H1 (cell line): ENCODE results near the gene CETN2. TPM values are rescaled to one million over a fixed set of nuclear protein-coding genes. Genes with fewer than 3 reads are reported as not detected.

ENCODE experiments used
- polyA plus RNA-seq, 7 experiments: library from polyadenylated mRNA; depleted of rRNA in 3 of 7; stranded (reverse) in 5 of 7; unstranded in 2 of 7; fragments of >200 nt in 5 of 7; fragments of 200-250 nt in 2 of 7; gene quantifications; 1 replicate in 5 of 7; 2 replicates in 1 of 7; 4 replicates in 1 of 7; pipeline versions ENCODE4 v1.2.1 to v1.2.3, GENCODE V29; 2011 to 2013; ENCODE audit warnings: missing spikeins in 2 of 7, mixed read lengths in 2 of 7
- total RNA-seq: library from RNA; stranded (reverse); fragmentation: NEBNext Ultra II Directional; extraction: Animal tissue kit (Norgen Biotek cat#: 25700); gene quantifications from 2 replicates; pipeline ENCODE4 v1.2.1, GENCODE V29; 2021
- TF ChIP-seq, protein P1 (sequence below): fragments of 300-600 bp; sonication (generic); IDR thresholded peaks from 2 replicates; pipeline ENCODE4 v1.7.1; 2012; ENCODE audit warnings: low read length, moderate library complexity, mild to moderate bottlenecking, inconsistent platforms; ENCODE audit not compliant: insufficient replicate concordance

Gene CETN2
- total and polyA plus RNA-seq, 2 of the 8 experiments (the other 6 are each of a cell fraction or from before 2014, with no cell fraction given) = 13.1 to 24.3 TPM

DNA sequence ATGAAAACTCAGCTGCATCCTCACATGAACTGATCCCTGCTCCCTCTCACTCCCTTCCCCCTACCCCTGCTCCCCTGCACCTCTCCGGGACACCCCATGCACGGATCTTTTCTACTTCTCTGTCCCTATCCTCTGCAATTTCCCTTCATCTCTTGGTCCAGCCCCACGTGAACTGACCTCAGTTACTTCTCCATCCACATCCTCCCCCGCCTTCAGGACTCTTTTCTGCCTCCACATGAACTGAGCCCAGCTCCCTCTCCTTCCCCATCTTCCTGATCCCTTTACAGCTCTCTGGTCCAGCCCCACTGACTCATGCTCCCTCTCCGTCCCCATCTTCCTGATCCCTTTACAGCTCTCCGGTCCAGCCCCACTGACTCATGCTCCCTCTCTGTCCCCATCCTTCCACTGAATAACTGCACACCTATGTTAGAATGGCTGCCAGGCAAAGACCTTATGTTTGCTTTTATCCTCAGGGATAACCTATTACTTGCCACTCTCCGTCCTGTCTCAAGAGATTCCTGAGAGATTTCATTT is 5.6 kb downstream of the CETN2 start (continued):
- TF ChIP-seq, protein P1, sequence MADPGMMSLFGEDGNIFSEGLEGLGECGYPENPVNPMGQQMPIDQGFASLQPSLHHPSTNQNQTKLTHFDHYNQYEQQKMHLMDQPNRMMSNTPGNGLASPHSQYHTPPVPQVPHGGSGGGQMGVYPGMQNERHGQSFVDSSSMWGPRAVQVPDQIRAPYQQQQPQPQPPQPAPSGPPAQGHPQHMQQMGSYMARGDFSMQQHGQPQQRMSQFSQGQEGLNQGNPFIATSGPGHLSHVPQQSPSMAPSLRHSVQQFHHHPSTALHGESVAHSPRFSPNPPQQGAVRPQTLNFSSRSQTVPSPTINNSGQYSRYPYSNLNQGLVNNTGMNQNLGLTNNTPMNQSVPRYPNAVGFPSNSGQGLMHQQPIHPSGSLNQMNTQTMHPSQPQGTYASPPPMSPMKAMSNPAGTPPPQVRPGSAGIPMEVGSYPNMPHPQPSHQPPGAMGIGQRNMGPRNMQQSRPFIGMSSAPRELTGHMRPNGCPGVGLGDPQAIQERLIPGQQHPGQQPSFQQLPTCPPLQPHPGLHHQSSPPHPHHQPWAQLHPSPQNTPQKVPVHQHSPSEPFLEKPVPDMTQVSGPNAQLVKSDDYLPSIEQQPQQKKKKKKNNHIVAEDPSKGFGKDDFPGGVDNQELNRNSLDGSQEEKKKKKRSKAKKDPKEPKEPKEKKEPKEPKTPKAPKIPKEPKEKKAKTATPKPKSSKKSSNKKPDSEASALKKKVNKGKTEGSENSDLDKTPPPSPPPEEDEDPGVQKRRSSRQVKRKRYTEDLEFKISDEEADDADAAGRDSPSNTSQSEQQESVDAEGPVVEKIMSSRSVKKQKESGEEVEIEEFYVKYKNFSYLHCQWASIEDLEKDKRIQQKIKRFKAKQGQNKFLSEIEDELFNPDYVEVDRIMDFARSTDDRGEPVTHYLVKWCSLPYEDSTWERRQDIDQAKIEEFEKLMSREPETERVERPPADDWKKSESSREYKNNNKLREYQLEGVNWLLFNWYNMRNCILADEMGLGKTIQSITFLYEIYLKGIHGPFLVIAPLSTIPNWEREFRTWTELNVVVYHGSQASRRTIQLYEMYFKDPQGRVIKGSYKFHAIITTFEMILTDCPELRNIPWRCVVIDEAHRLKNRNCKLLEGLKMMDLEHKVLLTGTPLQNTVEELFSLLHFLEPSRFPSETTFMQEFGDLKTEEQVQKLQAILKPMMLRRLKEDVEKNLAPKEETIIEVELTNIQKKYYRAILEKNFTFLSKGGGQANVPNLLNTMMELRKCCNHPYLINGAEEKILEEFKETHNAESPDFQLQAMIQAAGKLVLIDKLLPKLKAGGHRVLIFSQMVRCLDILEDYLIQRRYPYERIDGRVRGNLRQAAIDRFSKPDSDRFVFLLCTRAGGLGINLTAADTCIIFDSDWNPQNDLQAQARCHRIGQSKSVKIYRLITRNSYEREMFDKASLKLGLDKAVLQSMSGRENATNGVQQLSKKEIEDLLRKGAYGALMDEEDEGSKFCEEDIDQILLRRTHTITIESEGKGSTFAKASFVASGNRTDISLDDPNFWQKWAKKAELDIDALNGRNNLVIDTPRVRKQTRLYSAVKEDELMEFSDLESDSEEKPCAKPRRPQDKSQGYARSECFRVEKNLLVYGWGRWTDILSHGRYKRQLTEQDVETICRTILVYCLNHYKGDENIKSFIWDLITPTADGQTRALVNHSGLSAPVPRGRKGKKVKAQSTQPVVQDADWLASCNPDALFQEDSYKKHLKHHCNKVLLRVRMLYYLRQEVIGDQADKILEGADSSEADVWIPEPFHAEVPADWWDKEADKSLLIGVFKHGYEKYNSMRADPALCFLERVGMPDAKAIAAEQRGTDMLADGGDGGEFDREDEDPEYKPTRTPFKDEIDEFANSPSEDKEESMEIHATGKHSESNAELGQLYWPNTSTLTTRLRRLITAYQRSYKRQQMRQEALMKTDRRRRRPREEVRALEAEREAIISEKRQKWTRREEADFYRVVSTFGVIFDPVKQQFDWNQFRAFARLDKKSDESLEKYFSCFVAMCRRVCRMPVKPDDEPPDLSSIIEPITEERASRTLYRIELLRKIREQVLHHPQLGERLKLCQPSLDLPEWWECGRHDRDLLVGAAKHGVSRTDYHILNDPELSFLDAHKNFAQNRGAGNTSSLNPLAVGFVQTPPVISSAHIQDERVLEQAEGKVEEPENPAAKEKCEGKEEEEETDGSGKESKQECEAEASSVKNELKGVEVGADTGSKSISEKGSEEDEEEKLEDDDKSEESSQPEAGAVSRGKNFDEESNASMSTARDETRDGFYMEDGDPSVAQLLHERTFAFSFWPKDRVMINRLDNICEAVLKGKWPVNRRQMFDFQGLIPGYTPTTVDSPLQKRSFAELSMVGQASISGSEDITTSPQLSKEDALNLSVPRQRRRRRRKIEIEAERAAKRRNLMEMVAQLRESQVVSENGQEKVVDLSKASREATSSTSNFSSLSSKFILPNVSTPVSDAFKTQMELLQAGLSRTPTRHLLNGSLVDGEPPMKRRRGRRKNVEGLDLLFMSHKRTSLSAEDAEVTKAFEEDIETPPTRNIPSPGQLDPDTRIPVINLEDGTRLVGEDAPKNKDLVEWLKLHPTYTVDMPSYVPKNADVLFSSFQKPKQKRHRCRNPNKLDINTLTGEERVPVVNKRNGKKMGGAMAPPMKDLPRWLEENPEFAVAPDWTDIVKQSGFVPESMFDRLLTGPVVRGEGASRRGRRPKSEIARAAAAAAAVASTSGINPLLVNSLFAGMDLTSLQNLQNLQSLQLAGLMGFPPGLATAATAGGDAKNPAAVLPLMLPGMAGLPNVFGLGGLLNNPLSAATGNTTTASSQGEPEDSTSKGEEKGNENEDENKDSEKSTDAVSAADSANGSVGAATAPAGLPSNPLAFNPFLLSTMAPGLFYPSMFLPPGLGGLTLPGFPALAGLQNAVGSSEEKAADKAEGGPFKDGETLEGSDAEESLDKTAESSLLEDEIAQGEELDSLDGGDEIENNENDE = no peak
- TF ChIP-seq, all 59 proteins: peak for 0
